HG03139 (cell line): Measurements from ENCODE around the gene SKOR1.

Experiments used
- ATAC-seq: cut with Tn5 transposase; IDR thresholded peaks from one replicate; pipeline ENCODE4 v1.9.1; 2021; ENCODE audit not compliant: unreplicated experiment

The SKOR1 gene

GRCh38 chr15:67829647-67830504, 4.6 kb downstream of the SKOR1 start:
- no peak for ATAC-seq

GRCh38 chr15:67831363-67831762, 6.1 kb downstream of the SKOR1 start:
- ATAC-seq = no peak

- ATAC-seq = no peak
Measured at GRCh38 chr15:67832031-67832551, 6.8 kb downstream of the SKOR1 start.

- no peak for ATAC-seq
Measured at GRCh38 chr15:67832897-67833709, 7.8 kb downstream of the SKOR1 start.

GRCh38 chr15:67833710-67834511, 8.6 kb downstream of the SKOR1 start:
- no peak for ATAC-seq

- ATAC-seq = no peak
Measured at GRCh38 chr15:67834581-67835296, 9.4 kb downstream of the SKOR1 start.

GRCh38 chr15:67835297-67836133, 10.2 kb downstream of the SKOR1 start:
- no peak for ATAC-seq

GRCh38 chr15:67836134-67836455, 10.8 kb downstream of the SKOR1 start:
- ATAC-seq = no peak

GRCh38 chr15:67836477-67836876, 11.2 kb downstream of the SKOR1 start:
- ATAC-seq = no peak

- no peak for ATAC-seq
Measured at GRCh38 chr15:67836955-67837354, 11.6 kb downstream of the SKOR1 start.

- no peak for ATAC-seq
Measured at GRCh38 chr15:67838789-67839332, 13.6 kb downstream of the SKOR1 start.

- no peak for ATAC-seq
Measured at GRCh38 chr15:67839499-67839928, 14.2 kb downstream of the SKOR1 start.

GRCh38 chr15:67839929-67840748, 14.8 kb downstream of the SKOR1 start, which contains the start of gene RNU6-1:
Gene RNU6-1 (minus strand): TSS chr15:67840045.
- ATAC-seq = peak; percentile 70

- ATAC-seq = no peak
Measured at GRCh38 chr15:67840749-67841512, 15.6 kb downstream of the SKOR1 start.

- ATAC-seq = no peak
Measured at GRCh38 chr15:67841513-67841762, 16.1 kb downstream of the SKOR1 start.

GRCh38 chr15:67843092-67843501, 17.8 kb downstream of the SKOR1 start:
- no peak for ATAC-seq

GRCh38 chr15:67843571-67844387, 18.5 kb downstream of the SKOR1 start:
- no peak for ATAC-seq
